ENCODE data around the gene HORMAD1.
"Not testable (repeated sequence)": the region's sequence is repeated elsewhere in the genome, so short reads cannot be mapped to it uniquely, and the experiment has no call there.

HORMAD1 gene

GRCh38 chr1:150720703-150721102 lies at the start of gene HORMAD1:
TSS of gene HORMAD1 (minus strand) at chr1:150720895. CDS start at chr1:150719505, 1,390 bp downstream.
- in situ Hi-C loops (cut with MboI; ENCODE audit: low sequenced_read_pairs): no loop called here

GRCh38 chr1:150767704-150768103 lies 47.0 kb upstream of the HORMAD1 start:
- in situ Hi-C loops (cut with MboI; ENCODE audit: low sequenced_read_pairs): not testable (repeated sequence)

GRCh38 chr1:150765977-150766301 lies 45.2 kb upstream of the HORMAD1 start:
- in situ Hi-C loops (cut with MboI; ENCODE audit: low sequenced_read_pairs): not testable (repeated sequence)

- in situ Hi-C loops (cut with MboI; ENCODE audit: low sequenced_read_pairs): no loop called here
Measured at GRCh38 chr1:150765296-150765976, 44.7 kb upstream of the HORMAD1 start, which contains the start of gene CTSS. TSS of gene CTSS (minus strand) at chr1:150765778. CDS start at chr1:150764763, 1,015 bp downstream.

GRCh38 chr1:150764617-150765101 lies 44.0 kb upstream of the HORMAD1 start:
- in situ Hi-C loops (cut with MboI; ENCODE audit: low sequenced_read_pairs): no loop called here

- in situ Hi-C loops (cut with MboI; ENCODE audit: low sequenced_read_pairs): no loop called here
Measured at GRCh38 chr1:150763018-150763417, 42.3 kb upstream of the HORMAD1 start.

- in situ Hi-C loops (cut with MboI; ENCODE audit: low sequenced_read_pairs): no loop called here
Measured at GRCh38 chr1:150762552-150762951, 41.9 kb upstream of the HORMAD1 start.

GRCh38 chr1:150761801-150762200 lies 41.1 kb upstream of the HORMAD1 start:
- in situ Hi-C loops (cut with MboI; ENCODE audit: low sequenced_read_pairs): no loop called here

GRCh38 chr1:150760013-150760412 lies 39.3 kb upstream of the HORMAD1 start:
- in situ Hi-C loops (cut with MboI; ENCODE audit: low sequenced_read_pairs): no loop called here

- in situ Hi-C loops (cut with MboI; ENCODE audit: low sequenced_read_pairs): no loop called here
Measured at GRCh38 chr1:150753416-150753815, 32.7 kb upstream of the HORMAD1 start.

- in situ Hi-C loops (cut with MboI; ENCODE audit: low sequenced_read_pairs): no loop called here
Measured at GRCh38 chr1:150751443-150751842, 30.7 kb upstream of the HORMAD1 start.

GRCh38 chr1:150749720-150750311 lies 29.1 kb upstream of the HORMAD1 start:
- in situ Hi-C loops (cut with MboI; ENCODE audit: low sequenced_read_pairs): no loop called here

GRCh38 chr1:150748878-150749719 lies 28.4 kb upstream of the HORMAD1 start:
- in situ Hi-C loops (cut with MboI; ENCODE audit: low sequenced_read_pairs): no loop called here

- in situ Hi-C loops (cut with MboI; ENCODE audit: low sequenced_read_pairs): no loop called here
Measured at GRCh38 chr1:150730130-150730721, 9.5 kb upstream of the HORMAD1 start.

GRCh38 chr1:150724336-150724735 lies 3.6 kb upstream of the HORMAD1 start:
- in situ Hi-C loops (cut with MboI; ENCODE audit: low sequenced_read_pairs): no loop called here

GRCh38 chr1:150720098-150720497 lies 597 bp downstream of the HORMAD1 start:
- in situ Hi-C loops (cut with MboI; ENCODE audit: low sequenced_read_pairs): no loop called here

GRCh38 chr1:150718225-150718891 lies 2.3 kb downstream of the HORMAD1 start:
- in situ Hi-C loops (cut with MboI; ENCODE audit: low sequenced_read_pairs): no loop called here

- in situ Hi-C loops (cut with MboI; ENCODE audit: low sequenced_read_pairs): not testable (repeated sequence)
Measured at GRCh38 chr1:150709031-150709430, 11.7 kb downstream of the HORMAD1 start.

GRCh38 chr1:150708595-150708994 lies 12.1 kb downstream of the HORMAD1 start:
- in situ Hi-C loops (cut with MboI; ENCODE audit: low sequenced_read_pairs): no loop called here

GRCh38 chr1:150706091-150706490 lies 14.6 kb downstream of the HORMAD1 start:
- in situ Hi-C loops (cut with MboI; ENCODE audit: low sequenced_read_pairs): no loop called here

GRCh38 chr1:150703427-150703826 lies 17.3 kb downstream of the HORMAD1 start:
- in situ Hi-C loops (cut with MboI; ENCODE audit: low sequenced_read_pairs): no loop called here
